Neutrophil (primary cell): ENCODE results near the gene CCR5.

Experiments
- H3K27ac ChIP-seq: fragments of 200-600 bp; sonication (generic); 2 replicates; pipeline ENCODE4 v1.5.1; 2016; ENCODE audit warnings: mild to moderate bottlenecking, moderate library complexity
- H3K27me3 ChIP-seq: fragments of 200-600 bp; sonication (generic); 2 replicates; pipeline ENCODE4 v1.6.0; 2016; ENCODE audit warnings: mild to moderate bottlenecking
- H3K36me3 ChIP-seq: fragments of 200-600 bp; sonication (generic); 2 replicates; pipeline ENCODE4 v1.5.1; 2017
- H3K4me1 ChIP-seq, 2 experiments: fragments of 200-600 bp in 1 of 2; sonication (generic) in 1 of 2; 1 replicate in 1 of 2; 2 replicates in 1 of 2; pipeline versions ENCODE4 v1.5.1 to v1.6.1; 2013 to 2016; ENCODE audit warnings: low read depth in 1 of 2, low read length in 1 of 2, mild to moderate bottlenecking in 1 of 2, moderate library complexity in 1 of 2; ENCODE audit not compliant: control insufficient read depth in 1 of 2, insufficient read depth in 1 of 2
- H3K4me3 ChIP-seq, 2 experiments: fragments of 200-600 bp in 1 of 2; sonication (generic) in 1 of 2; 1 replicate in 1 of 2; 2 replicates in 1 of 2; pipeline ENCODE4 v1.5.1; 2013 to 2016; ENCODE audit warnings: low read depth in 1 of 2, low read length in 1 of 2, mild to moderate bottlenecking in 1 of 2, moderate library complexity in 1 of 2
- H3K9me3 ChIP-seq: fragments of 200-600 bp; sonication (generic); 2 replicates; pipeline ENCODE4 v1.5.1; 2016
- TF ChIP-seq, protein P1 (sequence below): fragments of 200-600 bp; sonication (generic); IDR thresholded peaks from 2 replicates; pipeline ENCODE4 v1.5.1; 2016; ENCODE audit warnings: antibody characterized with exemption

CCR5 gene

DNA sequence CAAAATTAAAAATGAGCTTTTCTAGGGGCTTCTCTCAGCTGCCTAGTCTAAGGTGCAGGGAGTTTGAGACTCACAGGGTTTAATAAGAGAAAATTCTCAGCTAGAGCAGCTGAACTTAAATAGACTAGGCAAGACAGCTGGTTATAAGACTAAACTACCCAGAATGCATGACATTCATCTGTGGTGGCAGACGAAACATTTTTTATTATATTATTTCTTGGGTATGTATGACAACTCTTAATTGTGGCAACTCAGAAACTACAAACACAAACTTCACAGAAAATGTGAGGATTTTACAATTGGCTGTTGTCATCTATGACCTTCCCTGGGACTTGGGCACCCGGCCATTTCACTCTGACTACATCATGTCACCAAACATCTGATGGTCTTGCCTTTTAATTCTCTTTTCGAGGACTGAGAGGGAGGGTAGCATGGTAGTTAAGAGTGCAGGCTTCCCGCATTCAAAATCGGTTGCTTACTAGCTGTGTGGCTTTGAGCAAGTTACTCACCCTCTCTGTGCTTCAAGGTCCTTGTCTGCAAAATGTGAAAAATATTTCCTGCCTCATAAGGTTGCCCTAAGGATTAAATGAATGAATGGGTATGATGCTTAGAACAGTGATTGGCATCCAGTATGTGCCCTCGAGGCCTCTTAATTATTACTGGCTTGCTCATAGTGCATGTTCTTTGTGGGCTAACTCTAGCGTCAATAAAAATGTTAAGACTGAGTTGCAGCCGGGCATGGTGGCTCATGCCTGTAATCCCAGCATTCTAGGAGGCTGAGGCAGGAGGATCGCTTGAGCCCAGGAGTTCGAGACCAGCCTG, 984 bp downstream of the CCR5 start:
- Histone ChIP-seq H3K27ac (no peak overlapping the region), H3K36me3 (no peaks in the 10 kb centered on the region), H3K4me1 (peaks cover 0 to 5% of the 10 kb centered on the region in 2 experiments), H3K27me3 (peaks cover 5% of the 10 kb centered on the region), H3K4me3 (no peak overlapping the region), H3K9me3 (no peaks in the 10 kb centered on the region)
- TF ChIP-seq, protein P1, sequence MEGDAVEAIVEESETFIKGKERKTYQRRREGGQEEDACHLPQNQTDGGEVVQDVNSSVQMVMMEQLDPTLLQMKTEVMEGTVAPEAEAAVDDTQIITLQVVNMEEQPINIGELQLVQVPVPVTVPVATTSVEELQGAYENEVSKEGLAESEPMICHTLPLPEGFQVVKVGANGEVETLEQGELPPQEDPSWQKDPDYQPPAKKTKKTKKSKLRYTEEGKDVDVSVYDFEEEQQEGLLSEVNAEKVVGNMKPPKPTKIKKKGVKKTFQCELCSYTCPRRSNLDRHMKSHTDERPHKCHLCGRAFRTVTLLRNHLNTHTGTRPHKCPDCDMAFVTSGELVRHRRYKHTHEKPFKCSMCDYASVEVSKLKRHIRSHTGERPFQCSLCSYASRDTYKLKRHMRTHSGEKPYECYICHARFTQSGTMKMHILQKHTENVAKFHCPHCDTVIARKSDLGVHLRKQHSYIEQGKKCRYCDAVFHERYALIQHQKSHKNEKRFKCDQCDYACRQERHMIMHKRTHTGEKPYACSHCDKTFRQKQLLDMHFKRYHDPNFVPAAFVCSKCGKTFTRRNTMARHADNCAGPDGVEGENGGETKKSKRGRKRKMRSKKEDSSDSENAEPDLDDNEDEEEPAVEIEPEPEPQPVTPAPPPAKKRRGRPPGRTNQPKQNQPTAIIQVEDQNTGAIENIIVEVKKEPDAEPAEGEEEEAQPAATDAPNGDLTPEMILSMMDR = no peak

DNA sequence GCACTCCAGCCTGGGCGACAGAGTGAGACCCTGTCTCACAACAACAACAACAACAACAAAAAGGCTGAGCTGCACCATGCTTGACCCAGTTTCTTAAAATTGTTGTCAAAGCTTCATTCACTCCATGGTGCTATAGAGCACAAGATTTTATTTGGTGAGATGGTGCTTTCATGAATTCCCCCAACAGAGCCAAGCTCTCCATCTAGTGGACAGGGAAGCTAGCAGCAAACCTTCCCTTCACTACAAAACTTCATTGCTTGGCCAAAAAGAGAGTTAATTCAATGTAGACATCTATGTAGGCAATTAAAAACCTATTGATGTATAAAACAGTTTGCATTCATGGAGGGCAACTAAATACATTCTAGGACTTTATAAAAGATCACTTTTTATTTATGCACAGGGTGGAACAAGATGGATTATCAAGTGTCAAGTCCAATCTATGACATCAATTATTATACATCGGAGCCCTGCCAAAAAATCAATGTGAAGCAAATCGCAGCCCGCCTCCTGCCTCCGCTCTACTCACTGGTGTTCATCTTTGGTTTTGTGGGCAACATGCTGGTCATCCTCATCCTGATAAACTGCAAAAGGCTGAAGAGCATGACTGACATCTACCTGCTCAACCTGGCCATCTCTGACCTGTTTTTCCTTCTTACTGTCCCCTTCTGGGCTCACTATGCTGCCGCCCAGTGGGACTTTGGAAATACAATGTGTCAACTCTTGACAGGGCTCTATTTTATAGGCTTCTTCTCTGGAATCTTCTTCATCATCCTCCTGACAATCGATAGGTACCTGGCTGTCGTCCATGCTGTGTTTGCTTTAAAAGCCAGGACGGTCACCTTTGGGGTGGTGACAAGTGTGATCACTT, 2.0 kb downstream of the CCR5 start:
- Histone ChIP-seq H3K4me3 (no peak overlapping the region), H3K27ac (no peak overlapping the region), H3K9me3 (no peaks in the 10 kb centered on the region), H3K4me1 (peaks cover 0 to 5% of the 10 kb centered on the region in 2 experiments), H3K36me3 (no peaks in the 10 kb centered on the region), H3K27me3 (peaks cover 5% of the 10 kb centered on the region)
- TF ChIP-seq, protein P1 = no peak

DNA sequence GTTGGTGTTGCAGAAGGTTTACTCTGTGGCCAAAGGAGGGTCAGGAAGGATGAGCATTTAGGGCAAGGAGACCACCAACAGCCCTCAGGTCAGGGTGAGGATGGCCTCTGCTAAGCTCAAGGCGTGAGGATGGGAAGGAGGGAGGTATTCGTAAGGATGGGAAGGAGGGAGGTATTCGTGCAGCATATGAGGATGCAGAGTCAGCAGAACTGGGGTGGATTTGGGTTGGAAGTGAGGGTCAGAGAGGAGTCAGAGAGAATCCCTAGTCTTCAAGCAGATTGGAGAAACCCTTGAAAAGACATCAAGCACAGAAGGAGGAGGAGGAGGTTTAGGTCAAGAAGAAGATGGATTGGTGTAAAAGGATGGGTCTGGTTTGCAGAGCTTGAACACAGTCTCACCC, 4.0 kb downstream of the CCR5 start:
- Histone ChIP-seq H3K27me3 (peaks cover 5% of the 10 kb centered on the region), H3K9me3 (no peaks in the 10 kb centered on the region), H3K36me3 (no peaks in the 10 kb centered on the region), H3K4me3 (no peak overlapping the region), H3K4me1 (no peaks in the 10 kb centered on the region), H3K27ac (no peak overlapping the region)
- TF ChIP-seq, protein P1 = no peak

DNA sequence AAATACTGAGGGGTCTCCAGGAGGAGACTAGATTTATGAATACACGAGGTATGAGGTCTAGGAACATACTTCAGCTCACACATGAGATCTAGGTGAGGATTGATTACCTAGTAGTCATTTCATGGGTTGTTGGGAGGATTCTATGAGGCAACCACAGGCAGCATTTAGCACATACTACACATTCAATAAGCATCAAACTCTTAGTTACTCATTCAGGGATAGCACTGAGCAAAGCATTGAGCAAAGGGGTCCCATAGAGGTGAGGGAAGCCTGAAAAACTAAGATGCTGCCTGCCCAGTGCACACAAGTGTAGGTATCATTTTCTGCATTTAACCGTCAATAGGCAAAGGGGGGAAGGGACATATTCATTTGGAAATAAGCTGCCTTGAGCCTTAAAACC, 4.5 kb downstream of the CCR5 start:
- Histone ChIP-seq H3K9me3 (no peaks in the 10 kb centered on the region), H3K4me1 (no peaks in the 10 kb centered on the region), H3K36me3 (no peaks in the 10 kb centered on the region), H3K27me3 (peaks cover 5% of the 10 kb centered on the region), H3K4me3 (no peak overlapping the region), H3K27ac (no peak overlapping the region)
- TF ChIP-seq, protein P1 = no peak

DNA sequence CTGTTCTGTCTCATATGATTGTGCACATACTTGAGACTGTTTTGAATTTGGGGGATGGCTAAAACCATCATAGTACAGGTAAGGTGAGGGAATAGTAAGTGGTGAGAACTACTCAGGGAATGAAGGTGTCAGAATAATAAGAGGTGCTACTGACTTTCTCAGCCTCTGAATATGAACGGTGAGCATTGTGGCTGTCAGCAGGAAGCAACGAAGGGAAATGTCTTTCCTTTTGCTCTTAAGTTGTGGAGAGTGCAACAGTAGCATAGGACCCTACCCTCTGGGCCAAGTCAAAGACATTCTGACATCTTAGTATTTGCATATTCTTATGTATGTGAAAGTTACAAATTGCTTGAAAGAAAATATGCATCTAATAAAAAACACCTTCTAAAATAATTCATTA, 5.1 kb downstream of the CCR5 start:
- Histone ChIP-seq H3K36me3 (no peaks in the 10 kb centered on the region), H3K27me3 (peaks cover 5% of the 10 kb centered on the region), H3K9me3 (no peaks in the 10 kb centered on the region), H3K4me1 (no peaks in the 10 kb centered on the region), H3K27ac (no peak overlapping the region), H3K4me3 (no peak overlapping the region)
- TF ChIP-seq, protein P1 = no peak
